Activated T-helper 1 cell treated with anti-CD3 and anti-CD28 coated beads, Interleukin-2, amount 50 U/mL, for 16 hours (primary cell): ENCODE data around the gene ST3GAL2.

Experiments
- DNase-seq, 2 donors: peaks; one replicate each; pipeline ENCODE4 v3.0.0-alpha.2; 2020; ENCODE audit warnings: low read depth in 1 of 2, low spot score in 1 of 2

Gene ST3GAL2

GRCh38 chr16:70440009-70440692 is 1.3 kb upstream of the ST3GAL2 start:
- no peak for DNase-seq

GRCh38 chr16:70438585-70438968 is 323 bp downstream of the ST3GAL2 start:
- no peak for DNase-seq

GRCh38 chr16:70437582-70438557 is 1.0 kb downstream of the ST3GAL2 start:
- no peak for DNase-seq

GRCh38 chr16:70437017-70437581 is 1.8 kb downstream of the ST3GAL2 start:
- no peak for DNase-seq

- DNase-seq: no peak
These were observed 4.2 kb downstream of the ST3GAL2 start for GRCh38 chr16:70434484-70435260.

- DNase-seq: no peak
These were observed 5.3 kb downstream of the ST3GAL2 start for GRCh38 chr16:70433458-70434103.

GRCh38 chr16:70432723-70433457 is 6.0 kb downstream of the ST3GAL2 start:
- DNase-seq: no peak

- no peak for DNase-seq
These were observed 6.6 kb downstream of the ST3GAL2 start for GRCh38 chr16:70432356-70432722.

GRCh38 chr16:70430667-70431536 is 8.0 kb downstream of the ST3GAL2 start:
- DNase-seq: peak in 1 of 2 donors; percentile 13

GRCh38 chr16:70429888-70430666 is 8.8 kb downstream of the ST3GAL2 start:
- DNase-seq: no peak

GRCh38 chr16:70428178-70428998 is 10.5 kb downstream of the ST3GAL2 start:
- peak in 1 of 2 donors; percentile 17 for DNase-seq

GRCh38 chr16:70427786-70428177 is 11.1 kb downstream of the ST3GAL2 start:
- no peak for DNase-seq

- no peak for DNase-seq
These were observed 16.4 kb downstream of the ST3GAL2 start for GRCh38 chr16:70422543-70422942.

GRCh38 chr16:70421473-70422311 is 17.2 kb downstream of the ST3GAL2 start:
- DNase-seq: no peak

- no peak for DNase-seq
These were observed 17.9 kb downstream of the ST3GAL2 start for GRCh38 chr16:70421014-70421413.
